OCI-LY3 (cell line): ENCODE results near the gene USP47.

Source experiments
- CTCF ChIP-seq: fragments of 200-600, 300-600 bp; sonication (generic); IDR thresholded peaks from 2 replicates; pipeline ENCODE4 v1.5.1; 2014; ENCODE audit warnings: antibody characterized with exemption, low read length, low read depth
- EZH2phosphoT487 ChIP-seq: fragments of 200-600 bp; shearing (Covaris generic); IDR thresholded peaks from 2 replicates; pipeline ENCODE4 v1.6.1; 2018; ENCODE audit warnings: antibody characterized with exemption, mixed run types, low read depth

- TF ChIP-seq CTCF (no peak), EZH2phosphoT487 (no peak)
Measured at GRCh38 chr11:11805228-11805627, 36.5 kb upstream of the USP47 start.
